ENCODE data around the gene CTPS1.

Gene CTPS1

GRCh38 chr1:40969445-40969844, 10.1 kb upstream of the CTPS1 start:
- no peak for DNase-seq

GRCh38 chr1:40971966-40972365, 7.5 kb upstream of the CTPS1 start:
- DNase-seq, result no peak

- DNase-seq, result no peak
These were observed 5.6 kb upstream of the CTPS1 start for GRCh38 chr1:40973912-40974311.

DNA sequence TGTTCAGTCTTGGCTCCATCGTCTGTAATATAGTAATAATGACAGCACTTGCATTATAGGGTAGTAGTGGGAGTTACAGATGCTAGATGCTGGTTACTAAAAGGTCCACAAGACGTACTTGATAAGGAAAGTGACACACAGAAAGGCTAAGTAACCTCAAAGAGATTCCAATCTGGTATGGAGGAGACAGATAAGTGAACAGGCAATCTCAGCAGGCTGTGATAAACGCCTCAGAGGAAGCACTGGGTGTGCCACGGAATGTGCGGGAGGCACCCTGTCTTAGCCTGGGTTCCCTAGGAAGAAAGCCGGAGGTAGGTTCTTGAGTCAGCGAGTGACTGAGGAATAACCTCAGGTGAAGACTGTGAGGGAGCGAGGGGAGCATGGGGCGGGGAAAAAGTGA, 4.6 kb upstream of the CTPS1 start:
- DNase-seq, result no peak

DNA sequence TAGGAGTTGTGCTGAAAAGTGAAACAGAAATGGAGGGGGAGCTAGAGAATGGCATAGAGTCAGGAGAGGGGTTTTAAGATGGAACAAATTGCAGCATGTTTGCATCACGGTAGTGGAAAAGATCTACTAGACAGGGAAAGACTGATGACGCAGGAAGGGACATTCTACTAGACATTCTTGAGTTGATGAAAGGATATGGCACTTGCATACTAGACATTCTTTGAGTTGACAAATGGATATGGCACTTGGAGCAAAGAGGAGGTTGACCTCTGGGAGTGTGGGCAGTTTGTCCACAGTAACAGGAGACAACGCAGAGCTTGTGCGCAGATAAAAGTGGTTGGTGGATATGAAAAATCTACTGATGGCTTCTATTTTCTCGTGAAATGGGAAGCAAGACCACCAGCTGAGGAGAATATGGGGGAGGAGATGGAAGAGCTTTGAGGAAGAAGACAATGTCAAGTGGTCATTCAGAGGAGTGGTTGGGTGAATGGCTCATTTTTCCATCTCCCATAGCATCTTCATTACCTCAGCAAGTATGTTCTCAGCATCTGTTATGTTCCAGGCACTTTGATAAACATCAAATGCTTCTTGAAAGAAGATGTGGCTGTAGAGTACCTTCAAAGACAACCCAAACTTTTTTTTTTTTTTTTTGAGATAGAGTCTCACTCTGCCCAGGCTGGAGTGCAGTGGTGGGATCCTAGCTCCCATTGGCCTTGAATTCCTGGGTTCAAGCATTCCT, 2.4 kb upstream of the CTPS1 start:
- DNase-seq, result no peak

DNA sequence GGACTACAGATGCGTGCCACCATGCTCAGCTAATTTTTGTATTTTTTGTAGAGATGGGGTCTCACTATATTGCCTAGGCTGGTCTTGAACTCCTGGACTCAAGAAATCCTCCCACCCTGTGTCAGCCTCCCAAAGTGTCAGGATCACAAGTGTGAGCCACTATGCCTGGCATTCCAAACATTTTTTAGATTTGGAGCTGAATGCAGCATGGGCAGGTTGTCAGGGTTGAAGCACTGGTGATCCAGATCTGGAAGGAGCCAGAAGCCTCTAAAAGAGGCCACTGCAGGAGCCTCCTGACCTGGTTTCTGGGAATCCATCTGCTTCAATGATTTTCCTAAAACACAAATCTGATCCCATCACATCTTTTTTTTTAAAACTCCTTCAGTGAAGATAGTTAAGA, 1.8 kb upstream of the CTPS1 start:
- no peak for DNase-seq

DNA sequence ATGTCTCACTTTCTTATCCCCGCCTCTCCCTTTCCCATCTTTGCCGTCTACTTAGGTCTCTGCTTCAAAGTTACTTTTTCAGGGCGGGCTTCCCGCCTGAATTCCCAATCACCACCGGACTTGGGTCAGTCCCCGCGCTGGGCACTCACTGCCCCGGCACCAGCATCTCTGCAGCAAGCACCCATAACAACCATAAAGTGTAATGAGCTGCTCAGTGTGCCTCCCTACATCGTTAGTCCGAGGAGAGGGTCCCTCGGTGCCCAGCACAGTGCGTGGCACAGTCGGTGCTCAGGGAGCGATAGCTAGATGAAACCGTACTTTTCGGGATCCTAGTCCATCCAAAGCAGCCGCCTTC, 633 bp upstream of the CTPS1 start:
- no peak for DNase-seq

- DNase-seq, result no peak
These were observed 564 bp downstream of the CTPS1 start for GRCh38 chr1:40980068-40980452.

DNA sequence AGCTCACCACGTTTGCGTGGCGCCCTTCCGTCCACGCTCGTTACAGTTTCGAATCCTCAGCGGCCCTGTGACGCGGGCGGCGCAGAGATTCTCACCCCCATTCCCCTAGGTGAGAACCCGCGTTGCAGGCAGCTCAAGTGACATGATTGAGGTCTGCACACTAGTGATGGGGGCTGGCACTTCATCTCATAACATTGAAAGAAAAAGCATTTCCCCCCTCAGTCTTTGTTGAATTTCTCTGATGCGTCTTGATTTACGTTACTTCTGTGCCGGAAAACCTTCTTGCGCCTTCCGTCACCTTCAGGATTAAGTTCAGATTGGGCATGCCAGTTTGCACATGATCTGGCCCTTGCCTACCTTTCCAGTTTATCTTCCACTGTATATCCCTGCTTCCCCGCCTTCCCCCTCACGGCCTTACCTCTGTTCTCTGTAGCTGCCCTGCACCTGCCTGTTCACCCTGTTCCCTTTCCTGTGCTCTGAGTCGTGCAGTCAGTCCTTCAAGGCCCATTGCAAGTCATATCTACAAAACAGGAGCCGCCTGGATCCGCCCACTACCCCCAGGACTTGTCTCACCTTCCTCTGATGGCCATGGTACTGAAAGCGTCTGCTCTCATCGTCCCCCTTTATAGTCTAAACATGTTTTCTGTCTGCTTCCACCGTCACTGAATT, 1.1 kb downstream of the CTPS1 start:
- peak in 1 of 2 experiments; percentile 7 for DNase-seq

- no peak for DNase-seq
These were observed 2.4 kb downstream of the CTPS1 start for GRCh38 chr1:40981691-40982448.

DNA sequence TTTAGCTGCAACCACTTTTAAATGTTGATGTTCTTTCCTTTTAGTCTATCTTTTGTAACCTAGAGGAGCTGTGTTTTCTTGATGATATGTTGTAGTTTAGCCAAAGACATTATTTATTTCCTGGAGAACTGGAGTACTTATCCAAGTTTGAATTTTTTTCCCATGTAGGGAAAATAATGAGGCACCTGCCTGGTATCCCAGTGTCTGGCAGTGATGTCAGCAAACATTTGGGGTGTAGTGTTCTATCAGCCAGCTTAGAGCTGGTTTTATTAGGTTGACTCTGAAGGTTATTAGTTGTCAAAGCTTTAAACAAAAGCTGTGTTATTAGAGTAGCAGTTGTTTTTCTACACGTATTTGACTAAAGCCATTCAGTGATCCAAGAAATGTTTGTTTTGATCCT, 3.2 kb downstream of the CTPS1 start:
- no peak for DNase-seq

DNA sequence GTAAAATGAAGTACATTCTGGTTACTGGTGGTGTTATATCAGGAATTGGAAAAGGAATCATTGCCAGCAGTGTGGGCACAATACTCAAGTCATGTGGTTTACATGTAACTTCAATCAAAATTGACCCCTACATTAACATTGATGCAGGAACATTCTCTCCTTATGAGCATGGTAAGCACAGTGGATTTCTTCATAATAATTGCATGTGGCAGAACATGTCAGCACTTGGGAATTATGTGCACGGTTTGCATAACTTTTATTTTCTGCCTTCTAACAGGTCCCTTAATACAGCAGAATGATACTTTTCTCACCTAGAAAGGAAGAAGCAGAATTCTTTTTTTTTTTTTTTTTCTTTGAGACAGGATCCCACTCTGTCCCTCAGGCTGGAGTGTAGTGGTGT, 3.8 kb downstream of the CTPS1 start:
- no peak for DNase-seq

- no peak for DNase-seq
These were observed 4.6 kb downstream of the CTPS1 start for GRCh38 chr1:40984066-40984465.

GRCh38 chr1:40984531-40984930, 5.0 kb downstream of the CTPS1 start:
- DNase-seq, result no peak

DNA sequence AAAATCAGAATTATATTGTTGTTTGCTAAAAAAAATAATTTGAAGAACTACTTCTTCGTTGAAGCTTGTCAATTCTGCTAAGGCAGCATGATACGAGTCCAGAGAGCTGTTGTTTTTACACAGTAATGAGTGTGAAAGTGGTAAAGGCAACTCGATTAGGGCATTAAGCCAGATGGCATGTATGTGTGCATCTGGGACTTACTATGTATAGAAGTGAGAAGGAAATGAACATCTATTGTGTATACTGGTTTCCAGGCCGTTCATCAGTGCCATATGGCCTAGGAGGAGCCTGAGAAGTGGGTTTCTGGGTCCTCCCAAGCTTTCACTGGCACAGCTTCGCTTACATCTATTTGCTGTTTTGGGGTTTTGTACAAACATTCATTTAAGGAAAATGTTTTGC, 5.7 kb downstream of the CTPS1 start:
- no peak for DNase-seq

DNA sequence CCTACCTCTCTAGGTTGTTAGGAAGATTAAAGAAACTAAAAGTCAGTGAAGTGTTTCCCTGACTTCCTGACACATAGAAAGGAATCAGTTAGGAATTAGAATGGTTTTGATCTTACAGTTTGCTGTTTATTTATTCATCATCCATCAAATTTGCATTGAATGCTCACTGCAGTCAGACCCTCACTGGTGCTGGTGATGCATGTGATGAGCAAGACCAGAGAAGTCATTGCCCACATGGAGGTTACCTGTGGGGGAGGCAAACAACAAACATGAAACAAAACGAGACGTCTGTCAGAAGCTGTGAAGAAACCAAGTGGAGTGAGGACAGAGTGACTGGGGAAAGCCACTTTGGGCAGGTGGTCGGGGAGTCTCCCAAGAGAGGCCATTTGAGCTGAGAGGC, 6.4 kb downstream of the CTPS1 start:
- no peak for DNase-seq

GRCh38 chr1:40986328-40986783, 6.9 kb downstream of the CTPS1 start:
- no peak for DNase-seq

DNA sequence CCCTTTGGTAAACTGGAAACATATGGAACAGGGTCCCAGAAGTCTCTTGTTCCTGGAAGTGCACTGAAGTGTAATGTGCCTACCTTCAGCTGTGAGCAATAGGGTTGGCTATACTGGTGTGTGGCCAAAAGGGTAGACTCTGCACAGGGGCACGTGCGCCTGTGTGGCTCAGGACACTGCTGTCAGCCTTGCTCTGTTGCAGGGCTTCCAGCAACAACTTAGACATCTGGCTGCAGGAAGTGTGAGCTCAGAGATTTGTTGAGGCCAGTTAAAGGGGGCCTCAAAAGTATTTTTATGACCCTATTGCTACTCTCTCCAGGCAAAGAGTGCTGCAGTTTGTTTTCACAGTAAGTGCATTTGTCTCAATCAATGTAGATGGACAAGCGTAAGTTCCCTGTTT, 7.5 kb downstream of the CTPS1 start:
- no peak for DNase-seq

GRCh38 chr1:40987439-40988276, 8.2 kb downstream of the CTPS1 start:
- no peak for DNase-seq

- no peak for DNase-seq
These were observed 8.8 kb downstream of the CTPS1 start for GRCh38 chr1:40988280-40988679.

GRCh38 chr1:40989066-40989465, 9.6 kb downstream of the CTPS1 start:
- no peak for DNase-seq

DNA sequence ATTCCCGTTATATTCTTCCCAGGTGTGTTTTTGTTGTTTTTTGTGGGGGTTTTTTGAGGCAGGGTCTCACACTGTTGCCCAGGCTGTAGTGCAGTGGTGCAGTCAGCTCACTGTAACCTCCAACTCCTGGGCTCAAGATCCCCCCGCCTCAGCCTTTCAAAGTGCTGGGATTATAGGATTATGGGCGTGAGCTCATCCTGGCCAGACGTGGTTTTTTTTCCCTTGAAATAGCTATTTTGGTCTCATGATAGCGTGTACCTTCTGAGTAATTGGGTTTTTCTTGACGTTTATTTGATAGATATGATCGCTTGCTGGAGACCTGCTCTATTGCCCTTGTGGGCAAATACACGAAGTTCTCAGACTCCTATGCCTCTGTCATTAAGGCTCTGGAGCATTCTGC, 17.6 kb downstream of the CTPS1 start:
- DNase-seq, result no peak

GRCh38 chr1:40998668-40999067, 19.2 kb downstream of the CTPS1 start:
- no peak for DNase-seq
